Stimulated activated naive B cell treated with anti-CD40 and anti-IgM and Interleukin-4, amounts not matched to agents 10 μg/mL and 1 μg/mL and 100 μg/mL, for 72 hours (primary cell): ENCODE results near the gene DLGAP3.
"Not testable (repeated sequence)": the region's sequence is repeated elsewhere in the genome, so short reads cannot be mapped to it uniquely, and the experiment has no call there.

Source experiments
- ATAC-seq, 2 donors: fragments of 150-1000 bp; cut with Tn5 transposase; replicated peaks; 2 replicates each; pipeline ENCODE4 v1.10.0; 2021; ENCODE audit warnings: moderate library complexity in 1 of 2
- DNase-seq: peaks from one replicate; pipeline ENCODE4 v3.0.0; 2021
- H3K27ac Mint-ChIP-seq: one replicate; pipeline ENCODE4 v1.8.0; 2022; ENCODE audit warnings: mild to moderate bottlenecking, mixed read lengths
- H3K27me3 Mint-ChIP-seq, 2 donors: one replicate each; pipeline ENCODE4 v1.8.0; 2022; ENCODE audit warnings: mixed read lengths in 2 of 2
- H3K36me3 Mint-ChIP-seq, 2 donors: one replicate each; pipeline ENCODE4 v1.8.0; 2022; ENCODE audit warnings: mixed read lengths in 2 of 2, mild to moderate bottlenecking in 1 of 2
- H3K4me1 Mint-ChIP-seq, 2 donors: one replicate each; pipeline ENCODE4 v1.8.0; 2022; ENCODE audit warnings: mixed read lengths in 2 of 2, mild to moderate bottlenecking in 1 of 2
- H3K4me3 Mint-ChIP-seq, 2 donors: one replicate each; pipeline ENCODE4 v1.8.0; 2022; ENCODE audit warnings: mild to moderate bottlenecking in 2 of 2, mixed read lengths in 2 of 2, moderate library complexity in 1 of 2
- H3K9me3 Mint-ChIP-seq, 2 donors: one replicate each; pipeline ENCODE4 v1.8.0; 2022; ENCODE audit warnings: mixed read lengths in 2 of 2, mild to moderate bottlenecking in 1 of 2

DLGAP3 gene

GRCh38 chr1:34948739-34949138, 19.3 kb upstream of the DLGAP3 start:
- H3K4me1 Mint-ChIP-seq, H3K4me3 Mint-ChIP-seq, DNase-seq, H3K27ac Mint-ChIP-seq, ATAC-seq, H3K9me3 Mint-ChIP-seq: not testable (repeated sequence)
- Mint-ChIP-seq H3K36me3 (peaks cover 3 to 11% of the 10 kb centered on the region in 2 donors), H3K27me3 (peaks cover 15 to 19% of the 10 kb centered on the region in 2 donors)

DNA sequence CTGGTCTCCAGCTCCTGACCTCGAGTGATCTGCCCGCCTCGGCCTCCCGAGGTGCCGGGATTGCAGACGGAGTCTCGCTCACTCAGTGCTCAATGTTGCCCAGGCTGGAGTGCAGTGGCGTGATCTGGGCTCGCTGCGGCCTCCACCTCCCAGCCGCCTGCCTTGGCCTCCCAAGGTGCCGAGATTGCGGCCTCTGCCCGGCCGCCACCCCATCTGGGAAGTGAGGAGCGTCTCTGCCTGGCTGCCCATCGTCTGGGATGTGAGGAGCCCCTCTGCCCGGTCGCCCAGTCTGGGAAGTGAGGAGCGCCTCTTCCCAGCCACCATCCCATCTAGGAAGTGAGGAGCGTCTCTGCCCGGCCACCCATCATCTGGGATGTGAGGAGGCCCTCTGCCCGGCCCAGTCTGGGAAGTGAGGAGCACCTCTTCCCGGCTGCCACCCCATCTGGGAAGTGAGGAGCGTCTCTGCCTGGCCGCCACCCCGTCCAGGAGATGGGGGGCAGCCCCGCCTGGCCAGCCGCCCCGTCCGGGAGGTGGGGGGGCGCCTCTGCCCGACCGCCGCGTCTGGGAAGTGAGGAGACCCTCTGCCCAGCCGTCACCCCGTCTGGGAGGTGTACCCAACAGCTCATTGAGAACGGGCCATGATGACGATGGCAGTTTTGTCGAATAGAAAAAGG, 18.3 kb upstream of the DLGAP3 start:
- not testable (repeated sequence) for DNase-seq, ATAC-seq, H3K9me3 Mint-ChIP-seq, H3K4me3 Mint-ChIP-seq, H3K27ac Mint-ChIP-seq, H3K4me1 Mint-ChIP-seq
- Mint-ChIP-seq H3K36me3 (peaks cover 3 to 11% of the 10 kb centered on the region in 2 donors), H3K27me3 (peaks cover 16 to 21% of the 10 kb centered on the region in 2 donors)

GRCh38 chr1:34946211-34946610, 16.8 kb upstream of the DLGAP3 start:
- H3K36me3 Mint-ChIP-seq, result peaks cover 0 to 5% of the 10 kb centered on the region in 2 donors
- H3K4me1 Mint-ChIP-seq, result no peaks in the 10 kb centered on the region
- no peak for ATAC-seq
- peaks cover 9 to 14% of the 10 kb centered on the region in 2 donors for H3K27me3 Mint-ChIP-seq
- H3K4me3 Mint-ChIP-seq, result no peak overlapping the region
- no peak for DNase-seq
- no peak overlapping the region for H3K27ac Mint-ChIP-seq
- H3K9me3 Mint-ChIP-seq, result peaks cover 3 to 4% of the 10 kb centered on the region in 2 donors

DNA sequence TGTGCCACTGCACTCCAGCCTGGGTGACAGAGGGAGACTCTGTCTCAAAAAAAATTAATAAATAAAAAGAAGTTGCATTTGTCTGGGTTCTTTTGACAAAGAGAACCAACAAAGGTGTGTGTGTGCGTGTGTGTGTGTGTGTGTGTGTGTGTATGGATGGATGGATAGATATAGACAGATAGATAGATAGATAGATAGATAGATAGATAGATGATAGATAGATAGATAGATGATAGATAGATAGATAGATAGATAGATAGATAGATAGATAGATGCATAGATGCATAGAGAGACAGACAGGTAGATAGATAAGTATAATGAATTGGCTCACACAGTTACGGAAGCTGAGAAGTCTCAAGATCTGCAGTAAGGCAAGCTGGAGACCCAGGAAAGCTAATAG, 12.3 kb upstream of the DLGAP3 start:
- H3K4me1 Mint-ChIP-seq, ATAC-seq, H3K9me3 Mint-ChIP-seq, H3K36me3 Mint-ChIP-seq, H3K27ac Mint-ChIP-seq, H3K4me3 Mint-ChIP-seq, DNase-seq: not testable (repeated sequence)
- H3K27me3 Mint-ChIP-seq, result peaks cover 14 to 32% of the 10 kb centered on the region in 2 donors

- Mint-ChIP-seq H3K4me3 (peak overlapping the region; percentile 20 to 46), H3K9me3 (peaks cover 0 to 1% of the 10 kb centered on the region in 2 donors), H3K27ac (no peak overlapping the region), H3K36me3 (no peaks in the 10 kb centered on the region), H3K4me1 (peaks cover 11 to 26% of the 10 kb centered on the region in 2 donors), H3K27me3 (peaks cover 8 to 11% of the 10 kb centered on the region in 2 donors)
- DNase-seq (no peak), ATAC-seq (no peak)
Observed at GRCh38 chr1:34930702-34931071, 1.2 kb upstream of the DLGAP3 start.

GRCh38 chr1:34929853-34930701, 627 bp upstream of the DLGAP3 start:
- no peaks in the 10 kb centered on the region for H3K36me3 Mint-ChIP-seq
- peaks cover 13 to 14% of the 10 kb centered on the region in 2 donors for H3K27me3 Mint-ChIP-seq
- H3K4me3 Mint-ChIP-seq, result peak overlapping the region; percentile 55 to 60
- ATAC-seq, result peak; percentile 15 to 38
- no peak overlapping the region for H3K27ac Mint-ChIP-seq
- peaks cover 16 to 32% of the 10 kb centered on the region in 2 donors for H3K4me1 Mint-ChIP-seq
- H3K9me3 Mint-ChIP-seq, result no peaks in the 10 kb centered on the region
- DNase-seq, result no peak

- H3K4me3 Mint-ChIP-seq, result peak overlapping the region; percentile 83 to 90
- peaks cover 0 to 1% of the 10 kb centered on the region in 2 donors for H3K9me3 Mint-ChIP-seq
- peak; percentile 21 for DNase-seq
- H3K36me3 Mint-ChIP-seq, result no peaks in the 10 kb centered on the region
- peaks cover 19 to 25% of the 10 kb centered on the region in 2 donors for H3K27me3 Mint-ChIP-seq
- H3K27ac Mint-ChIP-seq, result no peak overlapping the region
- H3K4me1 Mint-ChIP-seq, result peaks cover 26 to 43% of the 10 kb centered on the region in 2 donors
- peak; percentile 61 to 69 for ATAC-seq
Observed at GRCh38 chr1:34928699-34929496, 552 bp downstream of the DLGAP3 start.

- Mint-ChIP-seq H3K27ac (no peak overlapping the region), H3K9me3 (peaks cover 0 to 1% of the 10 kb centered on the region in 2 donors), H3K4me3 (peak overlapping the region; percentile 83 to 90), H3K36me3 (no peaks in the 10 kb centered on the region), H3K4me1 (peaks cover 29 to 46% of the 10 kb centered on the region in 2 donors), H3K27me3 (peaks cover 19 to 26% of the 10 kb centered on the region in 2 donors)
- ATAC-seq (peak in 1 of 2 donors; percentile 21), DNase-seq (no peak)
Observed at GRCh38 chr1:34928066-34928696, 1.3 kb downstream of the DLGAP3 start.

- H3K27ac Mint-ChIP-seq, result no peak overlapping the region
- H3K4me3 Mint-ChIP-seq, result no peak overlapping the region
- no peak for DNase-seq
- H3K27me3 Mint-ChIP-seq, result peaks cover 19 to 26% of the 10 kb centered on the region in 2 donors
- peaks cover 29 to 46% of the 10 kb centered on the region in 2 donors for H3K4me1 Mint-ChIP-seq
- H3K9me3 Mint-ChIP-seq, result peaks cover 0 to 1% of the 10 kb centered on the region in 2 donors
- no peak for ATAC-seq
- H3K36me3 Mint-ChIP-seq, result no peaks in the 10 kb centered on the region
Observed at GRCh38 chr1:34927316-34927715, 2.1 kb downstream of the DLGAP3 start.

- Mint-ChIP-seq H3K4me3 (no peak overlapping the region), H3K9me3 (peaks cover 0 to 1% of the 10 kb centered on the region in 2 donors), H3K27ac (no peak overlapping the region), H3K27me3 (peaks cover 19 to 26% of the 10 kb centered on the region in 2 donors), H3K36me3 (no peaks in the 10 kb centered on the region), H3K4me1 (peaks cover 29 to 46% of the 10 kb centered on the region in 2 donors)
- ATAC-seq (no peak), DNase-seq (no peak)
Observed at GRCh38 chr1:34926894-34927293, 2.6 kb downstream of the DLGAP3 start.

GRCh38 chr1:34926156-34926555, 3.3 kb downstream of the DLGAP3 start:
- peaks cover 0 to 1% of the 10 kb centered on the region in 2 donors for H3K9me3 Mint-ChIP-seq
- no peak overlapping the region for H3K4me3 Mint-ChIP-seq
- peaks cover 19 to 26% of the 10 kb centered on the region in 2 donors for H3K27me3 Mint-ChIP-seq
- H3K36me3 Mint-ChIP-seq, result no peaks in the 10 kb centered on the region
- peaks cover 33 to 46% of the 10 kb centered on the region in 2 donors for H3K4me1 Mint-ChIP-seq
- DNase-seq (no peak), ATAC-seq (no peak)
- no peak overlapping the region for H3K27ac Mint-ChIP-seq

GRCh38 chr1:34925730-34926129, 3.7 kb downstream of the DLGAP3 start:
- H3K27me3 Mint-ChIP-seq, result peaks cover 19 to 25% of the 10 kb centered on the region in 2 donors
- DNase-seq, result no peak
- H3K27ac Mint-ChIP-seq, result no peak overlapping the region
- no peak for ATAC-seq
- no peak overlapping the region for H3K4me3 Mint-ChIP-seq
- peaks cover 0 to 1% of the 10 kb centered on the region in 2 donors for H3K9me3 Mint-ChIP-seq
- H3K4me1 Mint-ChIP-seq, result peaks cover 33 to 46% of the 10 kb centered on the region in 2 donors
- no peaks in the 10 kb centered on the region for H3K36me3 Mint-ChIP-seq

DNA sequence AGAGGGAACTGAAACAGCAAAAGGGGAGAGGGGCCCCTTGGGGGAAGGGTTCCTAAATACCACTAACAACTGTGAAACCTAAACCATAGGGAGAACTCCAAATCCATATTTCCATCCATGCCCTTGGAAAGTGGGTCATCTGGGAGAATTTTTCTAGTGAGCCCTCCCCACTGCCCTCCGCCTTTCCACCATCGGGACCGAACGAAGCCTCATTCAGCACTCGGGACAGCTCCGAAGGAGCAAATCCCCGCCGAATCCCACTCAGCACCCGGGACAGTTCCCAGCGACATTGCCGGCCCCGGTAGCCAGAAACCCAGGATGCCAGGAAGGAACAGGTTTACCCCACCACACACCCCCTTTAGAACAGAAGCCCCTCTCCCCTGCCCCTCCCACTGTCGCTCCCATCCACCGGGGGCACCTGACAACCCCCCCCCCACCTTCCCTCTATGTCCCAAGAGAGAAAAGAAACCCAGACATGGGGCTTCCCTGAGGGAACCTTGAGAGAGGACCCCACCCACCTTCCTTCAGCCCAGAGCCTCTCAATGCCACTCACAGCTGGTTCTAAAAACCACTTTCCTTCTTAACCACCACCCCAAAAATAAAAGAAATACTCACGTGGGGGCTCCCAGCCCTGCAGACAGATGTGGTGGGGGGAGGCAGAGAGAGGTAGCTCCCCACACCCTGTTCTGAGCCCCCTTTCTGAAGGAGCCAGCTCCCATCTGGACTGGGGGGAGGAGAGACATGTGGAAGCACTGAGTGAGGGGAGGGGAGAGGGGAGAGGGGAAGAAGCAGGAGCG, 4.5 kb downstream of the DLGAP3 start:
- DNase-seq, result peak; percentile 31
- H3K27me3 Mint-ChIP-seq, result peaks cover 19 to 21% of the 10 kb centered on the region in 2 donors
- peaks cover 0 to 1% of the 10 kb centered on the region in 2 donors for H3K9me3 Mint-ChIP-seq
- ATAC-seq, result no peak
- peaks cover 37 to 53% of the 10 kb centered on the region in 2 donors for H3K4me1 Mint-ChIP-seq
- H3K27ac Mint-ChIP-seq, result no peak overlapping the region
- peak overlapping the region in 1 of 2 donors; percentile 51 for H3K4me3 Mint-ChIP-seq
- H3K36me3 Mint-ChIP-seq, result no peaks in the 10 kb centered on the region
